ENCODE results near the gene CRX. TPM values are rescaled to one million over a fixed set of nuclear protein-coding genes. Genes with fewer than 3 reads are reported as not detected.
"Not testable (repeated sequence)": the region's sequence is repeated elsewhere in the genome, so short reads cannot be mapped to it uniquely, and the experiment has no call there.

The CRX gene
- total RNA-seq, 2 donors from 2014 or later: not detected

GRCh38 chr19:47798904-47799266, 22.9 kb upstream of the CRX start:
- Histone ChIP-seq H3K4me1 (no peaks in the 10 kb centered on the region), H3K27ac (no peak overlapping the region), H3K36me3 (no peaks in the 10 kb centered on the region), H3K27me3 (no peaks in the 10 kb centered on the region), H3K9me3 (no peaks in the 10 kb centered on the region), H3K4me3 (no peak overlapping the region)
- TF ChIP-seq CTCF (IDR thresholded peaks at IDR 0.05): no peak
- DNase-seq (ENCODE audit: low spot score): no peak

GRCh38 chr19:47801270-47801669, 20.5 kb upstream of the CRX start:
- DNase-seq (ENCODE audit: low spot score): no peak
- no peaks in the 10 kb centered on the region for H3K27me3 ChIP-seq
- H3K27ac ChIP-seq: no peak overlapping the region
- H3K4me3 ChIP-seq: no peak overlapping the region
- no peaks in the 10 kb centered on the region for H3K36me3 ChIP-seq
- TF ChIP-seq CTCF (IDR thresholded peaks at IDR 0.05): no peak
- H3K9me3 ChIP-seq: no peaks in the 10 kb centered on the region
- H3K4me1 ChIP-seq: no peaks in the 10 kb centered on the region

- H3K9me3 ChIP-seq: no peaks in the 10 kb centered on the region
- H3K27me3 ChIP-seq: no peaks in the 10 kb centered on the region
- H3K27ac ChIP-seq: no peak overlapping the region
- no peak for TF ChIP-seq CTCF (IDR thresholded peaks at IDR 0.05)
- H3K36me3 ChIP-seq: no peaks in the 10 kb centered on the region
- H3K4me3 ChIP-seq: no peak overlapping the region
- DNase-seq (ENCODE audit: low spot score): no peak
- no peaks in the 10 kb centered on the region for H3K4me1 ChIP-seq
Measured at GRCh38 chr19:47802521-47803043, 19.2 kb upstream of the CRX start.

- H3K27ac ChIP-seq; DNase-seq (ENCODE audit: low spot score); H3K4me3 ChIP-seq; H3K27me3 ChIP-seq; H3K36me3 ChIP-seq; H3K9me3 ChIP-seq; H3K4me1 ChIP-seq: not testable (repeated sequence)
Measured at GRCh38 chr19:47803148-47803547, 18.6 kb upstream of the CRX start.

GRCh38 chr19:47803671-47804070, 18.1 kb upstream of the CRX start:
- not testable (repeated sequence) for DNase-seq (ENCODE audit: low spot score)

GRCh38 chr19:47804451-47804850, 17.3 kb upstream of the CRX start, which contains the start of gene TPRX1:
TPRX1 (minus strand) TSS chr19:47804551; CDS start chr19:47804539, 12 bp downstream.
- not testable (repeated sequence) for H3K4me3 ChIP-seq; H3K27me3 ChIP-seq; H3K36me3 ChIP-seq; DNase-seq (ENCODE audit: low spot score); H3K4me1 ChIP-seq; H3K27ac ChIP-seq; H3K9me3 ChIP-seq

More at GRCh38 chr19:47803671-47804070, 18.1 kb upstream of the CRX start:
- H3K4me1 ChIP-seq, H3K36me3 ChIP-seq, H3K9me3 ChIP-seq, H3K4me3 ChIP-seq, H3K27ac ChIP-seq, H3K27me3 ChIP-seq: not testable (repeated sequence)

- H3K27ac ChIP-seq: no peak overlapping the region
- H3K4me1 ChIP-seq: no peaks in the 10 kb centered on the region
- H3K36me3 ChIP-seq: no peaks in the 10 kb centered on the region
- DNase-seq (ENCODE audit: low spot score): no peak
- no peak overlapping the region for H3K4me3 ChIP-seq
- H3K9me3 ChIP-seq: no peaks in the 10 kb centered on the region
- no peaks in the 10 kb centered on the region for H3K27me3 ChIP-seq
- TF ChIP-seq CTCF (IDR thresholded peaks at IDR 0.05): no peak
Measured at GRCh38 chr19:47805313-47805712, 16.4 kb upstream of the CRX start.

Data from right atrium auricular region (tissue), 2 donors.